SK-N-SH treated with all-trans-retinoic acid at 6 μM for 48 hours (cell line): ENCODE measurements around the gene PRKAG3.

Experiments
- CSDC2 ChIP-seq: fragments of 250-450 bp; sonication (Bioruptor Pico); IDR thresholded peaks from 2 replicates; pipeline ENCODE4 v1.5.0; 2020; ENCODE audit warnings: mild to moderate bottlenecking, moderate library complexity
- GLIS3 ChIP-seq: fragments of 250-450 bp; sonication (Bioruptor Pico); IDR thresholded peaks from 2 replicates; pipeline ENCODE4 v1.5.0; 2020; ENCODE audit warnings: mild to moderate bottlenecking, moderate library complexity
- TOX ChIP-seq: fragments of 250-450 bp; sonication (Bioruptor Pico); IDR thresholded peaks from 2 replicates; pipeline ENCODE4 v1.8.0; 2021; ENCODE audit warnings: mild to moderate bottlenecking, moderate library complexity, borderline replicate concordance
- TF ChIP-seq, protein P1 (sequence below): fragments of 250-450 bp; sonication (Bioruptor Pico); IDR thresholded peaks from 2 replicates; pipeline ENCODE4 v1.8.0; 2020; ENCODE audit warnings: mild to moderate bottlenecking, moderate library complexity, borderline replicate concordance
- TF ChIP-seq, protein P2 (sequence below): fragments of 250-450 bp; sonication (Bioruptor Pico); IDR thresholded peaks from 2 replicates; pipeline ENCODE4 v1.5.1; 2021; ENCODE audit warnings: mild to moderate bottlenecking, moderate library complexity

DNA sequence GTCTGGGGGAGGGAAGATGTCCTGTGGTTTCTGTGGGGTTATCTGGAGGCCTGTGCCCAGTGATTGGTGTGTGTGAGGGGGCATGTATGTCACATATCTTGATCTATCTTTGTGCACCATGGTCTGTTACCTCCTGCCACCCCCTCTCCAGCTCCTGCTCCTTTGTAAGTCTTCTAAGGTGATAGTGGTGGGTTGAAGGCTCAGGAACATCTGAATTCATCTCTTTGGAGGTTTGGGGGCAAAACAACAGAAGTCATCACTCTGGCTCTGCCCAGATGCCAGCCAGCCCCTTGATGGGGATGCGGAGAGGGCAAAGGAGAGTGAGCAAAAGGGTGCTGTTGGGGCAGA is 25.3 kb upstream of the PRKAG3 start:
- TF ChIP-seq CSDC2 = no peak
- TF ChIP-seq TOX (CRISPR knock-in tag) = no peak
- TF ChIP-seq, protein P1, sequence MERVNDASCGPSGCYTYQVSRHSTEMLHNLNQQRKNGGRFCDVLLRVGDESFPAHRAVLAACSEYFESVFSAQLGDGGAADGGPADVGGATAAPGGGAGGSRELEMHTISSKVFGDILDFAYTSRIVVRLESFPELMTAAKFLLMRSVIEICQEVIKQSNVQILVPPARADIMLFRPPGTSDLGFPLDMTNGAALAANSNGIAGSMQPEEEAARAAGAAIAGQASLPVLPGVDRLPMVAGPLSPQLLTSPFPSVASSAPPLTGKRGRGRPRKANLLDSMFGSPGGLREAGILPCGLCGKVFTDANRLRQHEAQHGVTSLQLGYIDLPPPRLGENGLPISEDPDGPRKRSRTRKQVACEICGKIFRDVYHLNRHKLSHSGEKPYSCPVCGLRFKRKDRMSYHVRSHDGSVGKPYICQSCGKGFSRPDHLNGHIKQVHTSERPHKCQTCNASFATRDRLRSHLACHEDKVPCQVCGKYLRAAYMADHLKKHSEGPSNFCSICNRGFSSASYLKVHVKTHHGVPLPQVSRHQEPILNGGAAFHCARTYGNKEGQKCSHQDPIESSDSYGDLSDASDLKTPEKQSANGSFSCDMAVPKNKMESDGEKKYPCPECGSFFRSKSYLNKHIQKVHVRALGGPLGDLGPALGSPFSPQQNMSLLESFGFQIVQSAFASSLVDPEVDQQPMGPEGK = no peak
- TF ChIP-seq, protein P2, sequence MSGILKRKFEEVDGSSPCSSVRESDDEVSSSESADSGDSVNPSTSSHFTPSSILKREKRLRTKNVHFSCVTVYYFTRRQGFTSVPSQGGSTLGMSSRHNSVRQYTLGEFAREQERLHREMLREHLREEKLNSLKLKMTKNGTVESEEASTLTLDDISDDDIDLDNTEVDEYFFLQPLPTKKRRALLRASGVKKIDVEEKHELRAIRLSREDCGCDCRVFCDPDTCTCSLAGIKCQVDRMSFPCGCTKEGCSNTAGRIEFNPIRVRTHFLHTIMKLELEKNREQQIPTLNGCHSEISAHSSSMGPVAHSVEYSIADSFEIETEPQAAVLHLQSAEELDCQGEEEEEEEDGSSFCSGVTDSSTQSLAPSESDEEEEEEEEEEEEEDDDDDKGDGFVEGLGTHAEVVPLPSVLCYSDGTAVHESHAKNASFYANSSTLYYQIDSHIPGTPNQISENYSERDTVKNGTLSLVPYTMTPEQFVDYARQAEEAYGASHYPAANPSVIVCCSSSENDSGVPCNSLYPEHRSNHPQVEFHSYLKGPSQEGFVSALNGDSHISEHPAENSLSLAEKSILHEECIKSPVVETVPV (CRISPR knock-in tag) = no peak
- no peak for TF ChIP-seq GLIS3 (CRISPR knock-in tag)
